Keratinocyte (primary cell): Measurements from ENCODE around the gene KRTAP3-3. TPM values are rescaled to one million over a fixed set of nuclear protein-coding genes. Genes with fewer than 3 reads are reported as not detected.
"Not testable (repeated sequence)": the region's sequence is repeated elsewhere in the genome, so short reads cannot be mapped to it uniquely, and the experiment has no call there.

Source experiments
- DNase-seq: peaks from one replicate; pipeline ENCODE4 v3.0.0-alpha.2; 2011; ENCODE audit warnings: low read depth, missing footprints, low spot score
- FAIRE-seq: peaks from 2 replicates; lab custom pipeline; 2011; peaks lifted over from hg19 to GRCh38; lab: Jason Lieb, UNC
- H2AFZ ChIP-seq: 2 replicates; pipeline ENCODE4 v1.6.0; 2012; ENCODE audit warnings: low read length, control low read depth, inconsistent platforms; ENCODE audit not compliant: control insufficient read depth
- H3K27ac ChIP-seq: 2 replicates; pipeline ENCODE4 v1.5.1; 2011; ENCODE audit warnings: low read length; ENCODE audit not compliant: control insufficient read depth, insufficient read depth
- H3K27me3 ChIP-seq: 3 replicates; pipeline ENCODE4 v1.6.0; 2011; ENCODE audit warnings: low read length; ENCODE audit not compliant: control insufficient read depth, insufficient read depth; ENCODE audit errors: extremely low read depth
- H3K36me3 ChIP-seq, 2 experiments: 2 replicates in 1 of 2; 3 replicates in 1 of 2; pipeline ENCODE4 v1.5.1; 2011; ENCODE audit warnings: low read length in 2 of 2, mild to moderate bottlenecking in 1 of 2; ENCODE audit not compliant: control insufficient read depth in 2 of 2, insufficient read depth in 2 of 2; ENCODE audit errors: extremely low read depth in 1 of 2
- H3K4me1 ChIP-seq: 3 replicates; pipeline ENCODE4 v1.5.1; 2011; ENCODE audit warnings: low read length; ENCODE audit not compliant: control insufficient read depth, insufficient read depth; ENCODE audit errors: extremely low read depth
- H3K4me2 ChIP-seq: 3 replicates; pipeline ENCODE4 v1.6.0; 2011; ENCODE audit warnings: low read depth, low read length; ENCODE audit not compliant: control insufficient read depth, insufficient read depth; ENCODE audit errors: extremely low read depth
- H3K4me3 ChIP-seq, 3 experiments: fragments of 200-600 bp in 1 of 3; sonication (generic) in 1 of 3; 2 replicates in 2 of 3; 3 replicates in 1 of 3; pipeline ENCODE4 v1.5.1; 2011 to 2016; ENCODE audit warnings: low read length in 3 of 3, mild to moderate bottlenecking in 3 of 3, control low read depth in 2 of 3, inconsistent platforms in 1 of 3, low read depth in 1 of 3, mixed read lengths in 1 of 3, mixed run types in 1 of 3, moderate library complexity in 1 of 3; ENCODE audit not compliant: control insufficient read depth in 2 of 3, insufficient read depth in 2 of 3; ENCODE audit errors: extremely low read depth in 1 of 3
- H3K79me2 ChIP-seq: 2 replicates; pipeline ENCODE4 v1.6.0; 2012; ENCODE audit warnings: low read length; ENCODE audit not compliant: control insufficient read depth, insufficient read depth
- H3K9ac ChIP-seq: 3 replicates; pipeline ENCODE4 v1.6.0; 2011; ENCODE audit warnings: low read length; ENCODE audit not compliant: control insufficient read depth, insufficient read depth; ENCODE audit errors: extremely low read depth
- H3K9me1 ChIP-seq: 3 replicates; pipeline ENCODE4 v1.6.0; 2011; ENCODE audit warnings: low read length; ENCODE audit not compliant: control insufficient read depth, insufficient read depth; ENCODE audit errors: extremely low read depth
- H3K9me3 ChIP-seq: 2 replicates; pipeline ENCODE4 v1.5.1; 2012; ENCODE audit warnings: low read depth, low read length; ENCODE audit not compliant: control insufficient read depth
- H4K20me1 ChIP-seq: 3 replicates; pipeline ENCODE4 v1.6.0; 2011; ENCODE audit warnings: low read length; ENCODE audit not compliant: control insufficient read depth, insufficient read depth; ENCODE audit errors: extremely low read depth
- CTCF ChIP-seq, 3 experiments: IDR thresholded peaks in 1 of 3; conservative IDR thresholded peaks in 1 of 3; optimal IDR thresholded peaks in 1 of 3; 2 replicates in 2 of 3; 3 replicates in 1 of 3; pipeline versions ENCODE3 to v1.5.1; 2011; ENCODE audit warnings: low read length in 3 of 3, mild to moderate bottlenecking in 3 of 3, moderate library complexity in 2 of 3, control low read depth in 1 of 3, inconsistent platforms in 1 of 3; ENCODE audit not compliant: insufficient read depth in 2 of 3; ENCODE audit errors: extremely low read depth in 1 of 3
- EZH2 ChIP-seq: IDR thresholded peaks from one replicate; pipeline ENCODE4 v1.6.1; 2012; ENCODE audit warnings: inconsistent platforms, mild to moderate bottlenecking, low read length, moderate library complexity
- dilution Hi-C: fragments of 300-500 bp; cut with MboI; formaldehyde crosslinking; loops from one replicate; pipeline ENCODE4 v1.7.0; 2020; ENCODE audit warnings: low sequenced_read_pairs; ENCODE audit not compliant: extremely low pct_ligation_motif_present
- polyA plus RNA-seq, 5 experiments: library from polyadenylated mRNA; depleted of rRNA in 3 of 5; stranded (reverse) in 3 of 5; stranded (forward) in 1 of 5; unstranded in 1 of 5; fragments of >200 nt; gene quantifications; 1 replicate in 1 of 5; 2 replicates in 3 of 5; 3 replicates in 1 of 5; pipeline versions ENCODE4 v1.2.1 to v1.2.3, GENCODE V29; 2011 to 2012; ENCODE audit warnings: missing spikeins in 2 of 5, low read depth in 1 of 5, low replicate concordance in 1 of 5

KRTAP3-3 gene
- polyA plus RNA-seq, 1 donor (not counting 4 experiments of a cell fraction or from before 2014, with no cell fraction given): not detected

- no peaks in the 10 kb centered on the region for H3K9me3 ChIP-seq
- no peaks in the 10 kb centered on the region for H3K79me2 ChIP-seq
- no peak overlapping the region for H3K9ac ChIP-seq
- H4K20me1 ChIP-seq: no peaks in the 10 kb centered on the region
- no peak overlapping the region for H3K4me3 ChIP-seq
- H3K27me3 ChIP-seq: no peaks in the 10 kb centered on the region
- H2AFZ ChIP-seq: no peak overlapping the region
- DNase-seq: no peak
- no peak overlapping the region for H3K4me2 ChIP-seq
- no peak overlapping the region for H3K27ac ChIP-seq
- dilution Hi-C loops: no loop called here
- no peaks in the 10 kb centered on the region for H3K36me3 ChIP-seq
- TF ChIP-seq CTCF (optimal IDR thresholded peaks at IDR 0.05 in 1 of 3, IDR thresholded peaks at IDR 0.05 in 1 of 3, conservative IDR thresholded peaks at IDR 0.05 in 1 of 3; ENCODE audit: extremely low read depth in 1 of 3, insufficient read depth in 2 of 3, low read length in 3 of 3) (no peak), EZH2 (no peak)
- FAIRE-seq: no peak
- peaks cover 9% of the 10 kb centered on the region for H3K4me1 ChIP-seq
- H3K9me1 ChIP-seq: no peaks in the 10 kb centered on the region
Observed at GRCh38 chr17:41001795-41002194, 7.8 kb upstream of the KRTAP3-3 start.

GRCh38 chr17:40999563-40999962, 5.6 kb upstream of the KRTAP3-3 start, which contains the start of gene KRTAP3-2:
Gene KRTAP3-2 (minus strand): TSS chr17:40999906. CDS start chr17:40999853, 53 bp downstream.
- DNase-seq, H3K27ac ChIP-seq, H2AFZ ChIP-seq, H3K9ac ChIP-seq, FAIRE-seq, H3K36me3 ChIP-seq, dilution Hi-C loops, H3K4me2 ChIP-seq, H3K4me3 ChIP-seq, H3K79me2 ChIP-seq, H3K9me1 ChIP-seq, H3K4me1 ChIP-seq, H3K9me3 ChIP-seq, H3K27me3 ChIP-seq, H4K20me1 ChIP-seq: not testable (repeated sequence)

- no peak for FAIRE-seq
- Histone ChIP-seq H3K27me3 (no peaks in the 10 kb centered on the region), H3K4me3 (no peak overlapping the region), H3K4me2 (no peak overlapping the region), H3K9me3 (no peaks in the 10 kb centered on the region), H3K27ac (no peak overlapping the region), H3K9me1 (no peaks in the 10 kb centered on the region), H3K9ac (no peak overlapping the region), H3K79me2 (no peaks in the 10 kb centered on the region), H2AFZ (no peak overlapping the region), H3K4me1 (peaks cover under 1% of the 10 kb centered on the region), H3K36me3 (no peaks in the 10 kb centered on the region), H4K20me1 (no peaks in the 10 kb centered on the region)
- TF ChIP-seq EZH2: no peak
- TF ChIP-seq CTCF (optimal IDR thresholded peaks at IDR 0.05 in 1 of 3, IDR thresholded peaks at IDR 0.05 in 1 of 3, conservative IDR thresholded peaks at IDR 0.05 in 1 of 3; ENCODE audit: extremely low read depth in 1 of 3, insufficient read depth in 2 of 3, low read length in 3 of 3): no peak
- no peak for DNase-seq
- dilution Hi-C loops: no loop called here
Observed at GRCh38 chr17:40997361-40997760, 3.4 kb upstream of the KRTAP3-3 start.
